Stimulated activated CD4-positive, alpha-beta T cell treated with anti-CD3 and anti-CD28 coated beads, Interleukin-15, amount 100 ng/mL, for 48 hours (primary cell): ENCODE measurements around the gene EXOC7.
A peak's percentile ranks its signal among the peaks of the same experiment; 100 is the strongest.

Experiments used
- DNase-seq, 2 donors: peaks; one replicate each; pipeline ENCODE4 v3.0.0-alpha.2; 2020; ENCODE audit warnings: low read depth in 2 of 2

EXOC7 gene

GRCh38 chr17:76103274-76104139 is at the start of gene EXOC7:
EXOC7 (minus strand) TSS chr17:76103787; CDS start chr17:76103692, 95 bp downstream.
- DNase-seq = peak; percentile 83 to 90

- DNase-seq = no peak
These were observed 49.6 kb upstream of the EXOC7 start for GRCh38 chr17:76153202-76153601.

GRCh38 chr17:76152591-76152990 is 49.0 kb upstream of the EXOC7 start:
- no peak for DNase-seq

- no peak for DNase-seq
These were observed 48.4 kb upstream of the EXOC7 start for GRCh38 chr17:76151896-76152454.

GRCh38 chr17:76150712-76151622 is 47.4 kb upstream of the EXOC7 start:
- no peak for DNase-seq

GRCh38 chr17:76149214-76149613 is 45.6 kb upstream of the EXOC7 start:
- DNase-seq = no peak

GRCh38 chr17:76148015-76148326 is 44.4 kb upstream of the EXOC7 start:
- DNase-seq = no peak

- DNase-seq = no peak
These were observed 43.8 kb upstream of the EXOC7 start for GRCh38 chr17:76147211-76148014.

- DNase-seq = no peak
These were observed 42.7 kb upstream of the EXOC7 start for GRCh38 chr17:76146053-76146851.

GRCh38 chr17:76145231-76146052 is 41.9 kb upstream of the EXOC7 start:
- peak in 1 of 2 donors; percentile 31 for DNase-seq

- DNase-seq = no peak
These were observed 39.0 kb upstream of the EXOC7 start for GRCh38 chr17:76142585-76143041.

GRCh38 chr17:76142039-76142584 is 38.5 kb upstream of the EXOC7 start:
- DNase-seq = no peak

GRCh38 chr17:76141212-76142038 is 37.8 kb upstream of the EXOC7 start, which contains the start of gene FOXJ1:
FOXJ1 (minus strand) TSS chr17:76141245; CDS start chr17:76140395, 850 bp downstream.
- peak; percentile 80 to 83 for DNase-seq

GRCh38 chr17:76140661-76141211 is 37.1 kb upstream of the EXOC7 start:
- DNase-seq = no peak

GRCh38 chr17:76139801-76140660 is 36.4 kb upstream of the EXOC7 start:
- no peak for DNase-seq

GRCh38 chr17:76138896-76139752 is 35.5 kb upstream of the EXOC7 start:
- DNase-seq = no peak
